ENCODE results near the gene SEMA6A. TPM values are rescaled to one million over a fixed set of nuclear protein-coding genes. Genes with fewer than 3 reads are reported as not detected.

The SEMA6A gene
- total and polyA plus RNA-seq, 10 of the 15 experiments (the other 5 are each of a cell fraction or from before 2014, with no cell fraction given) = 0.16 to 10.2 (median 1.1) TPM

GRCh38 chr5:116406306-116407041 is 168.1 kb downstream of the SEMA6A start (continued):
- TF ChIP-seq, protein P1, sequence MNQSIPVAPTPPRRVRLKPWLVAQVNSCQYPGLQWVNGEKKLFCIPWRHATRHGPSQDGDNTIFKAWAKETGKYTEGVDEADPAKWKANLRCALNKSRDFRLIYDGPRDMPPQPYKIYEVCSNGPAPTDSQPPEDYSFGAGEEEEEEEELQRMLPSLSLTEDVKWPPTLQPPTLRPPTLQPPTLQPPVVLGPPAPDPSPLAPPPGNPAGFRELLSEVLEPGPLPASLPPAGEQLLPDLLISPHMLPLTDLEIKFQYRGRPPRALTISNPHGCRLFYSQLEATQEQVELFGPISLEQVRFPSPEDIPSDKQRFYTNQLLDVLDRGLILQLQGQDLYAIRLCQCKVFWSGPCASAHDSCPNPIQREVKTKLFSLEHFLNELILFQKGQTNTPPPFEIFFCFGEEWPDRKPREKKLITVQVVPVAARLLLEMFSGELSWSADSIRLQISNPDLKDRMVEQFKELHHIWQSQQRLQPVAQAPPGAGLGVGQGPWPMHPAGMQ (IDR thresholded peaks at IDR 0.05; ENCODE audit: borderline replicate concordance) = no peak
- TF ChIP-seq POLR2AphosphoS5 (IDR thresholded peaks at IDR 0.05; ENCODE audit: low read length) (no peak), RAD51 (IDR thresholded peaks at IDR 0.05) (no peak), MEF2A (IDR thresholded peaks at IDR 0.05; ENCODE audit: insufficient read depth, low read depth, low read length) (no peak), ZNF622 (IDR thresholded peaks at IDR 0.05) (no peak)

GRCh38 chr5:116404792-116405191 is 169.8 kb downstream of the SEMA6A start:
- in situ Hi-C loops (cut with MboI) = no loop called here
- ATAC-seq (peak; percentile 54), FAIRE-seq (no peak), DNase-seq (ENCODE audit: low read depth, low spot score) (no peak)
- Histone ChIP-seq H3K27ac (ENCODE audit: control insufficient read depth, insufficient read depth) (no peak overlapping the region), H2AFZ (ENCODE audit: control insufficient read depth, low read depth, low read length) (no peak overlapping the region), H3K4me2 (ENCODE audit: control insufficient read depth, insufficient read depth) (no peak overlapping the region), H4K20me1 (ENCODE audit: control insufficient read depth, insufficient read depth) (no peaks in the 10 kb centered on the region), H3K4me1 (ENCODE audit: control insufficient read depth, insufficient read depth, low read length) (no peaks in the 10 kb centered on the region), H3K79me2 (ENCODE audit: control insufficient read depth, insufficient read depth, low read length) (no peaks in the 10 kb centered on the region), H3K9me3 (replicated peaks; ENCODE audit: control insufficient read depth, insufficient read depth, low read length) (no peaks in the 10 kb centered on the region), H3K27me3 (replicated peaks in 1 of 2; ENCODE audit: control insufficient read depth in 2 of 2, insufficient read depth in 2 of 2, low read length in 1 of 2) (no peaks in the 10 kb centered on the region), H3K9ac (ENCODE audit: control insufficient read depth, insufficient read depth, low read length) (no peak overlapping the region), H3K4me3 (no peak overlapping the region), H3K36me3 (ENCODE audit: control insufficient read depth in 2 of 2, insufficient read depth in 2 of 2, low read length in 1 of 2) (no peaks in the 10 kb centered on the region)
- intact Hi-C loops (cut with micrococcal nuclease; ENCODE audit: unreplicated experiment) = no loop called here
- no peak for TF ChIP-seq CEBPB (IDR thresholded peaks at IDR 0.05; ENCODE audit: borderline replicate concordance in 1 of 2, low read depth in 2 of 2, low read length in 2 of 2)
- WGBS (ENCODE audit: insufficient coverage, insufficient replicate concordance, low lambda C conversion rate, missing lambda C conversion rate) = 63% methylated on average over 3 of the region's 3 CpGs
- ChIA-PET RAD21 (ENCODE audit: unreplicated experiment) (no interaction called here), SMC1A (ENCODE audit: uncharacterized antibody, unreplicated experiment) (interaction anchor here (0.6 to 1.2 kb wide), 3 partner anchors 32 to 46 kb away, joined by 3 to 4 read pairs (median 3); no protein-coding TSS in a partner anchor), POLR2A (interaction anchor here (1.0 kb wide), 1 partner anchor 11 kb away, joined by 3 read pairs; no protein-coding TSS in a partner anchor), CTCF (interaction anchor here (0.6 to 1.4 kb wide), 3 partner anchors 11 to 662 kb away, joined by 3 read pairs; no protein-coding TSS in a partner anchor)
- no TSS peak for BruUV-seq (replicated peaks)
